ENCODE results near the gene SCGN. TPM values are rescaled to one million over a fixed set of nuclear protein-coding genes. Genes with fewer than 3 reads are reported as not detected.

SCGN gene
- total RNA-seq, 1 donor from 2014 or later: not detected

DNA sequence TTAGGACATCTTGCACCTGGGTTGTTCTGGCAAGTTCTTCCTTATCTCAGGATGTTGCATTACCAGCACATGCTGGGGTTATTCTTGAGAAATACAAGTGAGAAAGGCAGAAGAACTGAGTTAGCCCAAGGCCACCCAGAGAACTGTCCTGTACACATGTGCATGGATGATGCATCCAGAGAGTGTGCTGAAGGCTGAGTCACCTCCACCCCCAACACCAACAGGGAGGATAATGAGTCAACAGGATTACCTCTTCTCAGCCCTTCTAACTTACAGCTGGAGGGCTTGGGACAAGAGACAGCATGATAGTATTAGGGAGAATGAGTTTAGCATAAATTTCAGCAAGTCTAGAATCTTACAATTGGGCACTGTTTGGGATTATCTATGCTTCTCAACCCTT lies 8.5 kb downstream of the SCGN start:
- DNase-seq (ENCODE audit: low spot score in 2 of 2): no peak
- Histone ChIP-seq H3K4me1 (no peaks in the 10 kb centered on the region), H3K9me3 (no peaks in the 10 kb centered on the region), H3K27ac (no peak overlapping the region), H3K4me3 (no peak overlapping the region), H3K36me3 (no peaks in the 10 kb centered on the region), H3K27me3 (no peaks in the 10 kb centered on the region)
- TF ChIP-seq, protein P1, sequence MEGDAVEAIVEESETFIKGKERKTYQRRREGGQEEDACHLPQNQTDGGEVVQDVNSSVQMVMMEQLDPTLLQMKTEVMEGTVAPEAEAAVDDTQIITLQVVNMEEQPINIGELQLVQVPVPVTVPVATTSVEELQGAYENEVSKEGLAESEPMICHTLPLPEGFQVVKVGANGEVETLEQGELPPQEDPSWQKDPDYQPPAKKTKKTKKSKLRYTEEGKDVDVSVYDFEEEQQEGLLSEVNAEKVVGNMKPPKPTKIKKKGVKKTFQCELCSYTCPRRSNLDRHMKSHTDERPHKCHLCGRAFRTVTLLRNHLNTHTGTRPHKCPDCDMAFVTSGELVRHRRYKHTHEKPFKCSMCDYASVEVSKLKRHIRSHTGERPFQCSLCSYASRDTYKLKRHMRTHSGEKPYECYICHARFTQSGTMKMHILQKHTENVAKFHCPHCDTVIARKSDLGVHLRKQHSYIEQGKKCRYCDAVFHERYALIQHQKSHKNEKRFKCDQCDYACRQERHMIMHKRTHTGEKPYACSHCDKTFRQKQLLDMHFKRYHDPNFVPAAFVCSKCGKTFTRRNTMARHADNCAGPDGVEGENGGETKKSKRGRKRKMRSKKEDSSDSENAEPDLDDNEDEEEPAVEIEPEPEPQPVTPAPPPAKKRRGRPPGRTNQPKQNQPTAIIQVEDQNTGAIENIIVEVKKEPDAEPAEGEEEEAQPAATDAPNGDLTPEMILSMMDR (IDR thresholded peaks at IDR 0.05): no peak
- intact Hi-C loops (cut with DNase I): no loop called here

DNA sequence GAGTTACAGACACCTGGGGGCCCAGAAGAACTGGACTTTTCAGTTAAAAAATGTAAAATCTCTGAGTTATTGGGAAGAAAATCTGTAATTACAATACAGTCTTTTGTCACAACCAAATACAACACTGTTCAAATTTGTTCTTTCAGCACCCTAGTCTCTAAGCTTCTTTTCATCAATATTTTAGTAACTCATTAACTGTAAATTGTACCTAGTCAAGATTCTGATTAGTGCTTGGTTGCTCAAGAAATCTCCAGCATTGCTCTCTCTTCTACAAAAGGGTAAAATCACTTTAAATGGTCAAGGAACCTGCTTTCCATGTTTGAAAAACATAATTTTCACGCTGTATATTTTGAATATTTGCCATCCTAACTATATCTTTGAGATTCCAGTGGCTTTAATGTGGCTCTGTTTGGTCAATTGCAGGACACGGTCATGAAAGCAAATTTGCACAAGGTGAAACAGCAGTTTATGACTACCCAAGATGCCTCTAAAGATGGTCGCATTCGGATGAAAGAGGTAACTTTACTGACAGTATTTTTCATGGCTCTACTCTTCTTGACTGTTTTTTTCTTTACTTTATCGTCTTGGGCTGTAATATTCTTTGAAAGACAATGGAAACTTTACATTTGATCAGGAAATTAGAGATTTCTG lies 9.2 kb downstream of the SCGN start:
- TF ChIP-seq, protein P1 (IDR thresholded peaks at IDR 0.05): no peak
- Histone ChIP-seq H3K9me3 (no peaks in the 10 kb centered on the region), H3K27ac (no peak overlapping the region), H3K4me1 (no peaks in the 10 kb centered on the region), H3K4me3 (no peak overlapping the region), H3K36me3 (no peaks in the 10 kb centered on the region), H3K27me3 (no peaks in the 10 kb centered on the region)
- no peak for DNase-seq (ENCODE audit: low spot score in 2 of 2)
- intact Hi-C loops (cut with DNase I): no loop called here

DNA sequence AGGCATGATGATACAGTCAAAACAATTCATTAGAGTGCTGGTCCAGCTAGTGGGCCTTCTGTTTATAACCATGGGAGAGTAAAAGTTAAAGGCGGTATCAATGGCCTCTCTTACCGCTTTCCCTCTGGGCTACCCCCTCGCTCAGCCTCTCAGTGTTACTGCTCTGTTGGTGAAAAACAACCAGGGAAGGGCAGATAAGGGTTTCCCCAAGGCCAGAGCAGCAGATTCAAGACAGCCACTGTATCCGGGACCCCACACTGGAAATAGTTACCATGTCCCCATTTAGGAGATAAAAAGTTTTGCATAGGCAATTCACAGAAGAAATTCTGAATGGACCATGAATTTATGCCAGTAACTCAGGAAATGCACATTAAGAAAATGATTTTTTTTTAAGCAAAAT lies 13.4 kb downstream of the SCGN start:
- no peaks in the 10 kb centered on the region for H3K9me3 ChIP-seq
- intact Hi-C loops (cut with DNase I): no loop called here
- no peak overlapping the region for H3K4me3 ChIP-seq
- TF ChIP-seq, protein P1 (IDR thresholded peaks at IDR 0.05): no peak
- no peaks in the 10 kb centered on the region for H3K27me3 ChIP-seq
- no peak for DNase-seq (ENCODE audit: low spot score in 2 of 2)
- H3K4me1 ChIP-seq: no peaks in the 10 kb centered on the region
- H3K27ac ChIP-seq: no peak overlapping the region
- H3K36me3 ChIP-seq: no peaks in the 10 kb centered on the region

DNA sequence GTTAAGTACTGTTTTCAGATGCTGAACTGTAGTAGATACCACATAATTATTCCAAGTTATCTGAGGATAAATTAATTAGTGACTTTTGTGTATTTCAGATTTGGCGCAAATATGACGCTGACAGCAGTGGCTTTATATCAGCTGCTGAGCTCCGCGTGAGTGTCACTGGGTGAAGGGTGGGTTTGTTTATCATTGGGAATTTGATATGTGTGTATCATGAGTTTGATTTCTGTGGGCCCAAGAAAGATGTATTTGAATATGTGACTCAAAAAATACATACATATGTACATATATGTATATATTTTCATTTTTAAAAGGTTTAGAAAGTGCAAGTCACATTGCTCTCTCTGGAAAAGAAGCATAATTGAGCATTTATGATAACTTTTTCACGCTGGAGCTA lies 17.4 kb downstream of the SCGN start:
- intact Hi-C loops (cut with DNase I): no loop called here
- Histone ChIP-seq H3K36me3 (no peaks in the 10 kb centered on the region), H3K9me3 (no peaks in the 10 kb centered on the region), H3K27me3 (no peaks in the 10 kb centered on the region), H3K4me1 (no peaks in the 10 kb centered on the region), H3K4me3 (no peak overlapping the region), H3K27ac (no peak overlapping the region)
- TF ChIP-seq, protein P1 (IDR thresholded peaks at IDR 0.05): no peak
- DNase-seq (ENCODE audit: low spot score in 2 of 2): no peak

DNA sequence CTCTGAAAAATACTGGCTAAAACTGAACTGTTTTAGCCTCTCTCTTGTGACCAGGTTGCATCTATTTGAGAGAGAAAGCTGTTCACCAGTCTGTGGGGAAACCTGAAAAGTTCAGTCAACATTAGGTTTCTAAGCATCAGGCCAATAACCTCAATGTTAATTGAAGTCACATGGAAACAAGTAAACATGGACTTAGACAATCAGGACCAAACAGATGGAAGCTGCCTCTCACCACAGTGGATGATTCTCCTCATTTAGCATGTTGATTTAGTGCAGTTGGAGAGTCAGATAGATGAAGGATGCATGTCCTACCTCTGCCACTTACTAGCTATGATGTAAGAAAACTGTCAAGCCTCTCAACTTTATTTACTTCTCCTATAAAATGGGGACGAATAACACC lies 18.2 kb downstream of the SCGN start:
- intact Hi-C loops (cut with DNase I): no loop called here
- DNase-seq (ENCODE audit: low spot score in 2 of 2): no peak
- Histone ChIP-seq H3K4me1 (no peaks in the 10 kb centered on the region), H3K36me3 (no peaks in the 10 kb centered on the region), H3K9me3 (no peaks in the 10 kb centered on the region), H3K4me3 (no peak overlapping the region), H3K27me3 (no peaks in the 10 kb centered on the region), H3K27ac (no peak overlapping the region)
- TF ChIP-seq, protein P1 (IDR thresholded peaks at IDR 0.05): no peak
